Measurements from ENCODE around the gene EYA2. TPM values are rescaled to one million over a fixed set of nuclear protein-coding genes. Genes with fewer than 3 reads are reported as not detected.
A peak's percentile ranks its signal among the peaks of the same experiment; 100 is the strongest.

The EYA2 gene
- total RNA-seq, 1 donor: 1.6 TPM

- no peak overlapping the region for H3K4me3 ChIP-seq (ENCODE audit: low read depth, low read length)
- DNase-seq (ENCODE audit: low read depth): peak; percentile 52
- no peak for TF ChIP-seq CTCF (IDR thresholded peaks at IDR 0.05; ENCODE audit: insufficient read depth, low read length)
These were observed 222.7 kb downstream of the EYA2 start for GRCh38 chr20:47117371-47117770.

GRCh38 chr20:47117773-47118172, 223.1 kb downstream of the EYA2 start:
- peak; percentile 34 for DNase-seq (ENCODE audit: low read depth)
- TF ChIP-seq CTCF (IDR thresholded peaks at IDR 0.05; ENCODE audit: insufficient read depth, low read length): no peak
- H3K4me3 ChIP-seq (ENCODE audit: low read depth, low read length): no peak overlapping the region

GRCh38 chr20:47118206-47118605, 223.6 kb downstream of the EYA2 start:
- H3K4me3 ChIP-seq (ENCODE audit: low read depth, low read length): no peak overlapping the region
- no peak for DNase-seq (ENCODE audit: low read depth)
- TF ChIP-seq CTCF (IDR thresholded peaks at IDR 0.05; ENCODE audit: insufficient read depth, low read length): no peak

GRCh38 chr20:47118641-47119040, 224.0 kb downstream of the EYA2 start:
- TF ChIP-seq CTCF (IDR thresholded peaks at IDR 0.05; ENCODE audit: insufficient read depth, low read length): no peak
- no peak for DNase-seq (ENCODE audit: low read depth)
- H3K4me3 ChIP-seq (ENCODE audit: low read depth, low read length): no peak overlapping the region

- TF ChIP-seq CTCF (IDR thresholded peaks at IDR 0.05; ENCODE audit: insufficient read depth, low read length): no peak
- H3K4me3 ChIP-seq (ENCODE audit: low read depth, low read length): no peak overlapping the region
- DNase-seq (ENCODE audit: low read depth): no peak
These were observed 225.8 kb downstream of the EYA2 start for GRCh38 chr20:47120346-47120936.

- no peak for DNase-seq (ENCODE audit: low read depth)
- H3K4me3 ChIP-seq (ENCODE audit: low read depth, low read length): no peak overlapping the region
- TF ChIP-seq CTCF (IDR thresholded peaks at IDR 0.05; ENCODE audit: insufficient read depth, low read length): no peak
These were observed 227.9 kb downstream of the EYA2 start for GRCh38 chr20:47122560-47122959.

GRCh38 chr20:47124181-47124717, 229.6 kb downstream of the EYA2 start:
- H3K4me3 ChIP-seq (ENCODE audit: low read depth, low read length): no peak overlapping the region
- TF ChIP-seq CTCF (IDR thresholded peaks at IDR 0.05; ENCODE audit: insufficient read depth, low read length): no peak
- DNase-seq (ENCODE audit: low read depth): no peak

All from fibroblast of the aortic adventitia (primary cell).